Gastrocnemius medialis (tissue), 4 donors: ENCODE measurements around the gene ATP13A1. TPM values are rescaled to one million over a fixed set of nuclear protein-coding genes. Genes with fewer than 3 reads are reported as not detected.

Experiments
- ATAC-seq, 2 donors: fragments of 150-250 bp; one replicate each; pipeline ENCODE4 v1.9.1; 2016
- DNase-seq, 2 donors: peaks; one replicate each; pipeline ENCODE4 v3.0.0-alpha.2; 2019
- H3K27ac ChIP-seq, 4 donors: fragments of 200-600 bp; sonication (generic); 1 replicate in 1 of 4; 2 replicates in 3 of 4; pipeline ENCODE4 v1.5.1; 2016 to 2018; ENCODE audit warnings: mild to moderate bottlenecking in 2 of 4, moderate library complexity in 1 of 4
- H3K27me3 ChIP-seq, 3 donors: fragments of 200-600 bp; sonication (generic) in 2 of 3; 1 replicate in 1 of 3; 2 replicates in 2 of 3; pipeline versions ENCODE4 v1.5.1 to v1.6.0; 2016 to 2019; ENCODE audit warnings: mild to moderate bottlenecking in 1 of 3, moderate library complexity in 1 of 3
- H3K36me3 ChIP-seq, 2 donors: fragments of 200-600 bp; sonication (generic) in 1 of 2; one replicate each; pipeline ENCODE4 v1.5.1; 2017 to 2018
- H3K4me1 ChIP-seq, 2 donors: fragments of 200-600 bp; sonication (generic) in 1 of 2; one replicate each; pipeline ENCODE4 v1.5.1; 2016 to 2017; ENCODE audit warnings: mild to moderate bottlenecking in 2 of 2
- H3K4me3 ChIP-seq, 4 donors: fragments of 200-600 bp; sonication (generic) in 3 of 4; 1 replicate in 1 of 4; 2 replicates in 3 of 4; pipeline ENCODE4 v1.5.1; 2016 to 2019; ENCODE audit warnings: mild to moderate bottlenecking in 2 of 4
- H3K9me3 ChIP-seq, 3 donors: fragments of 200-600 bp; sonication (generic) in 2 of 3; 1 replicate in 1 of 3; 2 replicates in 2 of 3; pipeline ENCODE4 v1.5.1; 2016 to 2019
- CTCF ChIP-seq, 5 experiments: fragments of 450-650 bp in 3 of 5; fragments of 200-600 bp in 2 of 5; sonication (generic) in 2 of 5; IDR thresholded peaks in 4 of 5; conservative IDR thresholded peaks in 1 of 5; 1 replicate in 4 of 5; 2 replicates in 1 of 5; pipeline ENCODE4 v1.5.1; 2016 to 2019; ENCODE audit warnings: antibody characterized with exemption in 5 of 5, mild to moderate bottlenecking in 3 of 5, moderate library complexity in 3 of 5
- POLR2A ChIP-seq, 2 donors: fragments of 450-650 bp; IDR thresholded peaks; one replicate each; pipeline ENCODE4 v1.6.1; 2017; ENCODE audit warnings: antibody characterized with exemption in 2 of 2, mild to moderate bottlenecking in 2 of 2, moderate library complexity in 2 of 2
- in situ Hi-C, 4 donors: fragments of 200-750 bp; cut with MboI; loops; one replicate each; pipeline versions ENCODE4 v1.15.0 to v1.8.0; 2017; ENCODE audit warnings: low sequenced_read_pairs in 4 of 4
- intact Hi-C: fragments of 100-400 bp; cut with DNase I; formaldehyde crosslinking; loops from one replicate; pipeline ENCODE4 v1.15.1; 2023; ENCODE audit warnings: low total_unique reads
- total RNA-seq, 4 donors: library from RNA; depleted of rRNA; stranded (reverse); fragments of >200 nt; gene quantifications; one replicate each; pipeline versions ENCODE4 v1.1.0 to v1.2.3, GENCODE V29; 2016

The ATP13A1 gene
- total RNA-seq, 4 donors from 2014 or later, result 51.8 to 111 (median 82.8) TPM

DNA sequence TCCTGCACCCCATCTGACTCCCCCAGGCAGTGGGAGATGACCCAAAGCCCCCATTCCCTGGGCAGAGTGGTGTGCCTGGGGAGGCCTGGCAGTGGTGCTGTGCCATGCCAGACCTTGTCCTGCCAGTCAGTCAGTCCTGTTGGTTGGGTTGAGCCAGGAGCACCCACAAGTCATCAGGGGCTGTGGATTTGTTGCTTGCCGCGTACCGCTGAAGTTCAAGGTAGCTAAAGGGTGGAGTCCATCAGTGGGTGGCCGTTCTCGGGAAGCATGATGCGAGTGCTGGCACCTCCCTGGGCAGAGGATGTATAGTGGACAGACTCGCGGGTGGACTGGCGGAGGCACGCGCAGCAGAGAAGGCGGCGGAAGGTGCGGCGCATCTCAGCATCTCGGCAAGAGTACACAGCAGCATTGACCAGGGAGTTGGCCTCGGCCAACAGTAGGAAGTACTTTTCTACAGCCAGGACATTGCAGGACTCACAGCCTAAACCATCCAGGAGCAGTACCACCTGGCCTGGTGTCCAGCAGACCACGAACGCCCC is 39.4 kb downstream of the ATP13A1 start:
- in situ Hi-C loops, result no loop called here
- TF ChIP-seq CTCF (IDR thresholded peaks at IDR 0.05 in 4 of 5, conservative IDR thresholded peaks at IDR 0.05 in 1 of 5) (no peak), POLR2A (IDR thresholded peaks at IDR 0.05) (no peak)
- DNase-seq, result no peak
- Histone ChIP-seq H3K27me3 (peaks cover 15 to 32% (median 24%) of the 10 kb centered on the region in 3 donors), H3K4me1 (no peaks in the 10 kb centered on the region), H3K4me3 (no peak overlapping the region), H3K27ac (no peak overlapping the region), H3K9me3 (no peaks in the 10 kb centered on the region), H3K36me3 (no peaks in the 10 kb centered on the region)
- intact Hi-C loops, result no loop called here
- ATAC-seq, result no peak

- Histone ChIP-seq H3K4me3 (no peak overlapping the region), H3K36me3 (no peaks in the 10 kb centered on the region), H3K9me3 (no peaks in the 10 kb centered on the region), H3K27ac (no peak overlapping the region), H3K27me3 (peaks cover 9 to 30% (median 19%) of the 10 kb centered on the region in 3 donors), H3K4me1 (no peaks in the 10 kb centered on the region)
- in situ Hi-C loops (no loop called here), intact Hi-C loops (no loop called here)
- TF ChIP-seq POLR2A (IDR thresholded peaks at IDR 0.05) (no peak), CTCF (IDR thresholded peaks at IDR 0.05 in 4 of 5, conservative IDR thresholded peaks at IDR 0.05 in 1 of 5) (no peak)
- DNase-seq (no peak), ATAC-seq (no peak)
Observed at GRCh38 chr19:19623383-19623782, 40.1 kb downstream of the ATP13A1 start.

DNA sequence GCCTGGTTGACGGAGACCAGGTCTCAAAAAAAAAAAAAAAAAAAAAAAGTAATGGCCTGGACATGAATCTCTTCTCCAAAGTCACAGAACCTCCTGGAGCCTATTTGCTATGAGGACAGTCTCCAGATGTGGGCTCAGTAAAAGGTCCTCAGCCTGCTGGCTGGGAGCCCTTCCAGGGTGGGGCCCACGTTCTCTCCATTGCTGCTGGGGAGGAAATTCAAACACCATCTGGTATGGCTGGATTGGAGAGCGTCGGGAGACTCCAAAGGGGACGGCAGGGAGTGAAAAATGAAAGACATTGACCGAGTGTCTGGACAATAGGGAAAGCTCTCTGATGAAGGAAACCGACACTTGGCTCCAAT is 43.6 kb downstream of the ATP13A1 start:
- intact Hi-C loops, result no loop called here
- in situ Hi-C loops, result no loop called here
- no peak for ATAC-seq

GRCh38 chr19:19619181-19619848 is 44.2 kb downstream of the ATP13A1 start:
- DNase-seq, result no peak
- Histone ChIP-seq H3K27ac (no peak overlapping the region), H3K4me1 (peaks cover 0 to 8% of the 10 kb centered on the region in 2 donors), H3K4me3 (no peak overlapping the region), H3K36me3 (no peaks in the 10 kb centered on the region), H3K27me3 (peaks cover 8 to 19% (median 14%) of the 10 kb centered on the region in 3 donors), H3K9me3 (no peaks in the 10 kb centered on the region)
- intact Hi-C loops, result no loop called here
- no peak for TF ChIP-seq POLR2A (IDR thresholded peaks at IDR 0.05)
- no peak for TF ChIP-seq CTCF (IDR thresholded peaks at IDR 0.05 in 4 of 5, conservative IDR thresholded peaks at IDR 0.05 in 1 of 5)
- ATAC-seq, result no peak
- in situ Hi-C loops, result no loop called here

More for the DNA sequence above, 43.6 kb downstream of the ATP13A1 start:
- Histone ChIP-seq H3K27me3 (peaks cover 8 to 19% (median 14%) of the 10 kb centered on the region in 3 donors), H3K27ac (no peak overlapping the region), H3K4me1 (peaks cover 0 to 8% of the 10 kb centered on the region in 2 donors), H3K4me3 (no peak overlapping the region), H3K9me3 (no peaks in the 10 kb centered on the region), H3K36me3 (no peaks in the 10 kb centered on the region)
- TF ChIP-seq CTCF (IDR thresholded peaks at IDR 0.05 in 4 of 5, conservative IDR thresholded peaks at IDR 0.05 in 1 of 5) (no peak), POLR2A (IDR thresholded peaks at IDR 0.05) (no peak)
- DNase-seq, result no peak
